HepG2 (cell line): ENCODE measurements around the gene CACNA1C. TPM values are rescaled to one million over a fixed set of nuclear protein-coding genes. Genes with fewer than 3 reads are reported as not detected.

Source experiments
- ATAC-seq: fragments of 200-7000 bp; cut with Tn5 transposase; 3 replicates; pipeline ENCODE4 v1.9.1; 2020; ENCODE audit warnings: mild to moderate bottlenecking, moderate library complexity
- BruUV-seq: library from RNA; stranded (reverse); fragments of 400-500 nt; replicated peaks from 2 replicates; lab custom pipeline; 2021; lab: Mats Ljungman, UMichigan
- CTCF ChIA-PET: fragments of 300-600 bp; formaldehyde crosslinking; extraction: SDS; loops from one replicate; lab custom pipeline; 2021; ENCODE audit warnings: low total read pairs, inconsistent platforms, low intra/inter-chr PET ratio; lab: Yijun Ruan, JAX
- POLR2A ChIA-PET: fragments of 350-600 bp; sonication (Branson Sonifier 250); formaldehyde crosslinking; loops from one replicate; lab custom pipeline; 2020; ENCODE audit warnings: antibody characterized with exemption, inconsistent platforms; lab: Yijun Ruan, JAX
- DNase-seq: peaks from one replicate; pipeline ENCODE4 v3.0.0-alpha.2; 2015; ENCODE audit warnings: low spot score
- FAIRE-seq: peaks from 3 replicates; lab custom pipeline; 2011; peaks lifted over from hg19 to GRCh38; lab: Jason Lieb, UNC
- H2AFZ ChIP-seq: one replicate; pipeline ENCODE4 v1.6.1; 2011; ENCODE audit warnings: low read length, inconsistent platforms
- H3K27ac ChIP-seq: fragments of 300-600 bp; 3 replicates; pipeline ENCODE4 v1.8.0; 2011; ENCODE audit warnings: mixed run types, mild to moderate bottlenecking, mixed read lengths, low read length, inconsistent platforms; ENCODE audit not compliant: insufficient read depth; ENCODE audit errors: extremely low read length
- H3K27me3 ChIP-seq, 2 experiments: fragments of 200-600 bp in 1 of 2; 2 replicates in 1 of 2; 3 replicates in 1 of 2; pipeline versions ENCODE4 v1.6.0 to v1.8.0; 2011; ENCODE audit warnings: low read length in 2 of 2, mild to moderate bottlenecking in 2 of 2, moderate library complexity in 2 of 2, inconsistent platforms in 1 of 2; ENCODE audit not compliant: insufficient read depth in 2 of 2, control insufficient read depth in 1 of 2
- H3K36me3 ChIP-seq, 2 experiments: fragments of 200-600 bp in 1 of 2; replicated peaks in 1 of 2; 2 replicates in 1 of 2; 3 replicates in 1 of 2; pipeline versions ENCODE4 v1.5.1 to v1.8.0; 2011; ENCODE audit warnings: low read length in 2 of 2, inconsistent platforms in 1 of 2; ENCODE audit not compliant: insufficient read depth in 2 of 2, control insufficient read depth in 1 of 2
- H3K4me1 ChIP-seq: 2 replicates; pipeline ENCODE4 v1.5.1; 2012; ENCODE audit warnings: low read length, inconsistent platforms; ENCODE audit not compliant: insufficient read depth
- H3K4me2 ChIP-seq: 2 replicates; pipeline ENCODE4 v1.6.0; 2011; ENCODE audit warnings: low read depth, low read length, inconsistent platforms
- H3K4me3 ChIP-seq, 3 experiments: fragments of 200-600 bp in 1 of 3; sonication (generic), shearing (Covaris generic) in 1 of 3; replicated peaks in 1 of 3; 2 replicates each; pipeline ENCODE4 v1.5.1; 2011 to 2016; ENCODE audit warnings: low read length in 3 of 3, inconsistent platforms in 2 of 3, low read depth in 2 of 3, mild to moderate bottlenecking in 2 of 3, control low read depth in 1 of 3, mixed read lengths in 1 of 3; ENCODE audit not compliant: insufficient read depth in 1 of 3
- H3K79me2 ChIP-seq: one replicate; pipeline ENCODE4 v1.6.1; 2011; ENCODE audit warnings: low read length, inconsistent platforms; ENCODE audit not compliant: insufficient read depth
- H3K9ac ChIP-seq: 2 replicates; pipeline ENCODE4 v1.6.0; 2011; ENCODE audit warnings: mild to moderate bottlenecking, low read depth, low read length, inconsistent platforms; ENCODE audit not compliant: insufficient read depth
- H3K9me3 ChIP-seq: 2 replicates; pipeline ENCODE4 v1.5.1; 2012; ENCODE audit warnings: mild to moderate bottlenecking, low read length
- H4K20me1 ChIP-seq: 2 replicates; pipeline ENCODE4 v1.6.0; 2011; ENCODE audit warnings: inconsistent platforms, mild to moderate bottlenecking, low read length, moderate library complexity; ENCODE audit not compliant: insufficient read depth
- ATF6 ChIP-seq: sonication (generic); formaldehyde crosslinking; conservative IDR thresholded peaks from 2 replicates; pipeline ENCODE4 v1.4.0; 2020; ENCODE audit warnings: missing genetic modification reagents
- CCDC6 ChIP-seq: sonication (generic); formaldehyde crosslinking; IDR thresholded peaks from 2 replicates; pipeline ENCODE4 v1.8.1; 2022; ENCODE audit warnings: mild to moderate bottlenecking, missing genetic modification reagents, moderate library complexity
- JDP2 ChIP-seq: sonication (generic); formaldehyde crosslinking; IDR thresholded peaks from 2 replicates; pipeline ENCODE4 v1.8.1; 2022; ENCODE audit warnings: missing genetic modification reagents, borderline replicate concordance
- KIAA2018 ChIP-seq: sonication (generic); formaldehyde crosslinking; IDR thresholded peaks from 2 replicates; pipeline ENCODE4 v1.5.0; 2020; ENCODE audit warnings: mild to moderate bottlenecking, missing genetic modification reagents, borderline replicate concordance
- NFRKB ChIP-seq: fragments of 450-650 bp; IDR thresholded peaks from 2 replicates; pipeline ENCODE4 v1.6.1; 2017
- PCBP2 ChIP-seq: fragments of 200-400 bp; formaldehyde crosslinking; optimal IDR thresholded peaks from 2 replicates; pipeline ENCODE3; 2018; ENCODE audit warnings: low read length, low read depth; ENCODE audit not compliant: poor library complexity, severe bottlenecking
- RELA ChIP-seq: sonication (generic); formaldehyde crosslinking; IDR thresholded peaks from 2 replicates; pipeline ENCODE4 v1.4.0; 2020; ENCODE audit warnings: missing genetic modification reagents
- RFXAP ChIP-seq: sonication (generic); formaldehyde crosslinking; IDR thresholded peaks from 2 replicates; pipeline ENCODE4 v1.4.0; 2020; ENCODE audit warnings: missing genetic modification reagents, borderline replicate concordance
- SETDB1 ChIP-seq: sonication (generic); formaldehyde crosslinking; IDR thresholded peaks from 2 replicates; pipeline ENCODE4 v1.5.1; 2020; ENCODE audit warnings: missing genetic modification reagents, mild to moderate bottlenecking, borderline replicate concordance
- WGBS: methylation state at CpG from one replicate; pipeline ENCODE4 v1.1.6; 2017; ENCODE audit warnings: low lambda C conversion rate; 5-methylcytosine and 5-hydroxymethylcytosine counted together
- in situ Hi-C: cut with HindIII; loops from 2 replicates; pipeline ENCODE4 v1.10.0; 2017; ENCODE audit warnings: low pct_unique_long_range_greater_than_20kb; ENCODE audit not compliant: extremely low pct_ligation_motif_present
- intact Hi-C: fragments of 100-400 bp; cut with micrococcal nuclease; formaldehyde crosslinking; loops from one replicate; pipeline ENCODE4 v1.10.0; 2022; ENCODE audit not compliant: unreplicated experiment
- polyA plus RNA-seq, 8 experiments: library from polyadenylated mRNA; depleted of rRNA in 3 of 8; stranded (reverse) in 7 of 8; unstranded in 1 of 8; fragments of >200 nt; fragmentation: Illumina TruSeq in 4 of 8; extraction: Trizol in 4 of 8; gene quantifications; 2 replicates each; pipeline versions ENCODE4 v1.2.1 to v1.2.3, GENCODE V29; 2011 to 2016; ENCODE audit warnings: low read depth in 4 of 8, missing spikeins in 1 of 8, mixed read lengths in 1 of 8; ENCODE audit not compliant: insufficient read depth in 1 of 8
- total RNA-seq, 5 experiments: library from RNA; depleted of rRNA; stranded (reverse); fragments of >200 nt; fragmentation: Illumina TruSeq; extraction: Trizol; gene quantifications; 2 replicates each; pipeline ENCODE4 v1.2.3, GENCODE V29; 2016; ENCODE audit warnings: low read depth in 1 of 5

CACNA1C gene
- total and polyA plus RNA-seq, 2 of the 13 experiments (the other 11 are each of a cell fraction or from before 2014, with no cell fraction given): not detected

GRCh38 chr12:2179953-2180736 is 127.4 kb downstream of the CACNA1C start:
- H3K4me2 ChIP-seq: no peak overlapping the region
- H3K4me3 ChIP-seq: no peak overlapping the region
- no peaks in the 10 kb centered on the region for H3K9me3 ChIP-seq
- H3K36me3 ChIP-seq: no peaks in the 10 kb centered on the region
- H2AFZ ChIP-seq: no peak overlapping the region
- no TSS peak for BruUV-seq
- FAIRE-seq (no peak), ATAC-seq (no peak), DNase-seq (no peak)
- no peaks in the 10 kb centered on the region for H4K20me1 ChIP-seq
- peaks cover 0 to 49% of the 10 kb centered on the region in 2 experiments; a peak in 2 of 5 replicates for H3K27me3 ChIP-seq
- no peaks in the 10 kb centered on the region for H3K79me2 ChIP-seq
- H3K9ac ChIP-seq: no peak overlapping the region
- ChIA-PET CTCF (no interaction called here), POLR2A (no interaction called here)
- intact Hi-C loops (no loop called here), in situ Hi-C loops (no loop called here)
- H3K4me1 ChIP-seq: 0 out of 2 replicates have a peak, but pooled peaks cover 6% of the 10 kb centered on the region
- no peak for TF ChIP-seq RELA (CRISPR knock-in tag)
- TF ChIP-seq PCBP2: no peak
- TF ChIP-seq NFRKB: no peak
- no peak for TF ChIP-seq RFXAP (CRISPR knock-in tag)
- TF ChIP-seq CCDC6: no peak
- no peak for TF ChIP-seq SETDB1 (CRISPR knock-in tag)
- no peak for TF ChIP-seq KIAA2018
- TF ChIP-seq ATF6 (CRISPR knock-in tag): no peak
- no peak for TF ChIP-seq JDP2 (CRISPR knock-in tag)
- 31% methylated on average over 9 of the region's 9 CpGs for WGBS
- H3K27ac ChIP-seq: no peak overlapping the region
